Transverse colon (tissue), 4 donors: ENCODE results near the gene PLCD3. TPM values are rescaled to one million over a fixed set of nuclear protein-coding genes. Genes with fewer than 3 reads are reported as not detected.

Experiments
- DNase-seq: peaks from one replicate; pipeline ENCODE4 v3.0.0-alpha.2; 2019
- H3K27ac ChIP-seq, 4 donors: fragments of 200-600 bp; sonication (generic); 2 replicates each; pipeline ENCODE4 v1.5.1; 2016 to 2018; ENCODE audit warnings: inconsistent platforms in 4 of 4
- H3K27me3 ChIP-seq: fragments of 200-600 bp; sonication (generic); 2 replicates; pipeline ENCODE4 v1.5.1; 2017; ENCODE audit warnings: inconsistent platforms
- H3K36me3 ChIP-seq, 4 donors: fragments of 200-600 bp; sonication (generic); 2 replicates each; pipeline ENCODE4 v1.5.1; 2017 to 2019; ENCODE audit warnings: inconsistent platforms in 4 of 4
- H3K4me1 ChIP-seq, 4 donors: fragments of 200-600 bp; sonication (generic); 2 replicates each; pipeline ENCODE4 v1.5.1; 2017 to 2020; ENCODE audit warnings: inconsistent platforms in 4 of 4
- H3K4me3 ChIP-seq, 4 donors: fragments of 200-600 bp; sonication (generic); 1 replicate in 1 of 4; 2 replicates in 3 of 4; pipeline versions ENCODE4 v1.5.1 to v1.6.1; 2017 to 2019; ENCODE audit warnings: inconsistent platforms in 4 of 4
- H3K9me3 ChIP-seq, 2 donors: fragments of 200-600 bp; sonication (generic); 2 replicates each; pipeline ENCODE4 v1.5.1; 2017 to 2019; ENCODE audit warnings: inconsistent platforms in 2 of 2
- CTCF ChIP-seq, 5 experiments: fragments of 200-600 bp in 3 of 5; fragments of 450-650 bp in 2 of 5; sonication (generic) in 3 of 5; IDR thresholded peaks; 1 replicate in 2 of 5; 2 replicates in 3 of 5; pipeline ENCODE4 v1.5.1; 2016 to 2017; ENCODE audit warnings: antibody characterized with exemption in 5 of 5, inconsistent platforms in 3 of 5, mild to moderate bottlenecking in 2 of 5, moderate library complexity in 1 of 5
- EP300 ChIP-seq: sonication (generic); formaldehyde crosslinking; IDR thresholded peaks from one replicate; pipeline ENCODE4 v1.6.1; 2017; ENCODE audit warnings: antibody characterized with exemption, low read depth
- POLR2A ChIP-seq: fragments of 450-650 bp; IDR thresholded peaks from one replicate; pipeline ENCODE4 v1.6.1; 2016; ENCODE audit warnings: antibody characterized with exemption, mild to moderate bottlenecking, moderate library complexity
- POLR2AphosphoS5 ChIP-seq, 3 donors: sonication (generic); formaldehyde crosslinking; IDR thresholded peaks; one replicate each; pipeline ENCODE4 v1.6.1; 2016; ENCODE audit warnings: antibody characterized with exemption in 3 of 3
- WGBS, 2 donors: methylation state at CpG; one replicate each; pipeline ENCODE4 v1.1.5; 2018; ENCODE audit warnings: low coverage in 1 of 2; 5-methylcytosine and 5-hydroxymethylcytosine counted together
- in situ Hi-C, 4 donors: fragments of 200-750 bp; cut with MboI; loops; one replicate each; pipeline versions ENCODE4 v1.15.0 to v1.15.1; 2017; ENCODE audit warnings: low sequenced_read_pairs in 3 of 4, low pct_ligation_motif_present in 1 of 4, low pct_unique_long_range_greater_than_20kb in 1 of 4
- intact Hi-C: fragments of 100-400 bp; cut with DNase I; formaldehyde crosslinking; loops from one replicate; pipeline ENCODE4 v1.15.1; 2023; ENCODE audit warnings: low total_unique reads
- total RNA-seq, 4 donors: library from RNA; depleted of rRNA; stranded (reverse); fragments of >200 nt; gene quantifications; one replicate each; pipeline ENCODE4 v1.1.0, GENCODE V29; 2016

PLCD3 gene
- total RNA-seq, 4 donors from 2014 or later, result 157 to 369 (median 335) TPM

DNA sequence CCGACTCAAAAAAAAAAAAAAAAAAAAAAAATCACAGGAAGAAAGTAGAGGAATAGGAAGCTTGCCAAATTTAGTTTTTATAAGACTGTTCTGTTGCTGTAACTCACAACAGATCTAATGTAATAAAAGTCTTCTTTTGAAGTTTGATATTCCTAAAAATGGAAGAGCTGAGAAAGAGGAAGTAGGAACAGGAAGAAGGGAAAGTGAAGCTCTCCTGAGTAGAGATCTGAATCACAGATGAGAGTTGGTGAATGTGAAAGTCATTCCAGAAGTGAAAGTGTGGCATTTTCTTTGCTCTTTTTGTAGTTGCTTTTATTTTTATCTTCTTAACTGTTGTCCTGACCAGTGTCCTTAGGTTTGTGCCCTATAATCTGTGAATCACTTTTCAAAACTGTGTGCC lies 69.1 kb downstream of the PLCD3 start:
- Histone ChIP-seq H3K27ac (peak overlapping the region; percentile 1 to 92 (median 44)), H3K36me3 (no peaks in the 10 kb centered on the region), H3K4me3 (peak overlapping the region in 1 of 4 donors; percentile 4), H3K9me3 (no peaks in the 10 kb centered on the region), H3K4me1 (peaks cover 27 to 77% (median 55%) of the 10 kb centered on the region in 4 donors), H3K27me3 (no peaks in the 10 kb centered on the region)
- no peak for DNase-seq
- in situ Hi-C loops, result no loop called here
- TF ChIP-seq POLR2AphosphoS5 (IDR thresholded peaks at IDR 0.05) (no peak), CTCF (IDR thresholded peaks at IDR 0.05) (no peak), POLR2A (no peak), EP300 (no peak)
- intact Hi-C loops, result no loop called here
- WGBS, 2 donors, result 35 to 82% methylated on average over 1 of the region's 1 CpG

DNA sequence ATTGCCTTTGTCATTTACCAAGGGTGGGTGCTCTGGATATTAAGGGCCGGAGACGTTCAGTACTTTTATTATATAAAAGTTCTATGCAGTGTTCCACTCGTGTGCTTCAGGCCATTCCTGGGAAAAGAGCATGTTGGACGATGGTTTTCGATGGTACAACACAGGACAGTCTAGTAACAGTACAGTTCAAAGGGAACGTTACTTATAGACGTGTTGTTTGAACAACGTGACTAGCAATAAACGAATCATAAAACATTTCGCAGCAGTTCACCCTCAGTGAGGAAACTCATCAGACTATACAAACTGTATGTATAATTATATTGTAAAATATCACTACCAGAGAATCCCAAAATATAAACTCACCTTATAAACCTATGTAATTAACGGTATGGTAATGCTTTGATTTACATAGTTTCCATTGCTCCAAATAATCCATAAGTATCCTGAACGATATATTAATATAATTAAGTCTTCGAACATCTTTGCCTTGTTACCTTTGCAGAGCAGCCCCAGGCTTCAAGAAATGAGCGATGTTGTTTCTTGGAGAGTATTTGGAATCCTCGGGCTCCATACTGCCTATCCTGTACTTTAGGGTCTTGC lies 70.6 kb downstream of the PLCD3 start:
- H3K36me3 ChIP-seq, result no peaks in the 10 kb centered on the region
- peak overlapping the region; percentile 62 to 93 (median 74) for H3K4me3 ChIP-seq
- intact Hi-C loops (no loop called here), in situ Hi-C loops (no loop called here)
- WGBS, 2 donors, result 6 to 7% methylated on average over 14 to 15 of the region's 15 CpGs
- peaks cover 27 to 64% (median 54%) of the 10 kb centered on the region in 4 donors for H3K4me1 ChIP-seq
- DNase-seq, result no peak
- no peaks in the 10 kb centered on the region for H3K9me3 ChIP-seq
- TF ChIP-seq POLR2A (no peak), POLR2AphosphoS5 (IDR thresholded peaks at IDR 0.05) (no peak), EP300 (no peak), CTCF (IDR thresholded peaks at IDR 0.05) (no peak)
- H3K27ac ChIP-seq, result peak overlapping the region; percentile 88 to 96 (median 92)
- H3K27me3 ChIP-seq, result no peaks in the 10 kb centered on the region

DNA sequence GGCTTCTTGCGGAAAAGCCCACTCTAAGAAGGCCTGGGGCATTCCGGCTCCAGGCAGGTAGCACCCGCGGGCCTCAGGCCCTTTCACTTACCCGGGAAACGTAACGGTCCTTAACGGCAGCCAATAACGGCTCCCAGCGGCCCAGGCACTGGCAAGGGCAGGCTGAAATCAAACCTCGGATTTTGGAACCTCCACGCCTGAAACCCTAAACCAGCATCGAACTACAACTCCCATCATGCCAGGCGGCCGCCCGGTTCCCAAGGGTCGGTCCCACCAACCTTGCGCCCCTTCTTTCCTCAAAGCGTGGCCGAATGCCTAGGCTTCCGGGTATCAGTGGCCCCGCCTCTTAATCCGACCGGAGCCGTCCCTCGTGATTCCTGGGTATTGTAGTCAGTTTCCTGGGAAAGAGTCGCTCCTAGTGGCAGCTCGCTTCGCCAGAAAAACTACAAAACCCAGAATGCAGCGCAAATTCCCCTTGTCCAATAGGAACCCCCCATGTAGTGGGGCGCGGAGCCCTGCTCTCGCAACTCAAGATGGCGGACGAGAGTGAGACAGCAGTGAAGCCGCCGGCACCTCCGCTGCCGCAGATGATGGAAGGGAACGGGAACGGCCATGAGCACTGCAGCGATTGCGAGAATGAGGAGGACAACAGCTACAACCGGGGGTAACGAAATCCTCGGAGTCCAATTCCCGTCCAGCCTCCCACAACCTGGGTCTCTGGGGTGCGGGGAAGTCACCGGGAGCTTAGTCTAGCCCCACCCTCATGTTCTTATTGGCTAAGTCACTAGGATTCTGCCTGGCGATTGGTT lies 71.3 kb downstream of the PLCD3 start, which contains the start of gene NMT1:
Gene NMT1, plus strand, starts transcription at position 521 of the 809 bp plus-strand sequence. Its CDS starts 13 bp downstream, at position 534.
- 0% methylated on average over 28 of the region's 50 CpGs; no CpG with 5 or more reads in 1 of the 2 donors for WGBS, 2 donors
- no peaks in the 10 kb centered on the region for H3K9me3 ChIP-seq
- no peaks in the 10 kb centered on the region for H3K27me3 ChIP-seq
- peak; percentile 97 for DNase-seq
- intact Hi-C loops (no loop called here), in situ Hi-C loops (no loop called here)
- peaks cover 27 to 56% (median 50%) of the 10 kb centered on the region in 4 donors for H3K4me1 ChIP-seq
- TF ChIP-seq POLR2A, result peak; percentile 82
- TF ChIP-seq EP300, result no peak
- no peak for TF ChIP-seq CTCF (IDR thresholded peaks at IDR 0.05)
- peak; percentile 85 to 94 (median 91) for TF ChIP-seq POLR2AphosphoS5 (IDR thresholded peaks at IDR 0.05)
- no peaks in the 10 kb centered on the region for H3K36me3 ChIP-seq
- H3K4me3 ChIP-seq, result peak within 1 kb of the TSS; percentile 62 to 93 (median 82)
- peak within 1 kb of the TSS; percentile 88 to 96 (median 92) for H3K27ac ChIP-seq

GRCh38 chr17:45060382-45060796 lies 71.9 kb downstream of the PLCD3 start:
- TF ChIP-seq POLR2A (no peak), CTCF (IDR thresholded peaks at IDR 0.05) (no peak), EP300 (no peak), POLR2AphosphoS5 (IDR thresholded peaks at IDR 0.05) (no peak)
- H3K27me3 ChIP-seq, result no peaks in the 10 kb centered on the region
- no peak for DNase-seq
- 1 to 11% methylated on average over 9 to 15 of the region's 15 CpGs for WGBS, 2 donors
- H3K36me3 ChIP-seq, result no peaks in the 10 kb centered on the region
- peak overlapping the region; percentile 62 to 93 (median 82) for H3K4me3 ChIP-seq
- in situ Hi-C loops, result no loop called here
- H3K27ac ChIP-seq, result peak overlapping the region; percentile 88 to 96 (median 92)
- intact Hi-C loops, result no loop called here
- H3K9me3 ChIP-seq, result no peaks in the 10 kb centered on the region
- H3K4me1 ChIP-seq, result peaks cover 27 to 51% (median 46%) of the 10 kb centered on the region in 4 donors
